Small intestine (tissue), 7 donors: ENCODE measurements around the gene ANKRD13A. TPM values are rescaled to one million over a fixed set of nuclear protein-coding genes. Genes with fewer than 3 reads are reported as not detected.

ENCODE experiments used
- DNase-seq, 2 donors: peaks; one replicate each; pipeline versions ENCODE4 v3.0.0 to v3.0.0-alpha.2; 2013
- FAIRE-seq: peaks from 2 replicates; lab custom pipeline; 2012; peaks lifted over from hg19 to GRCh38; lab: Jason Lieb, UNC
- H3K27ac ChIP-seq, 3 donors: one replicate each; pipeline ENCODE4 v1.5.1; 2013; ENCODE audit warnings: low read length in 2 of 3, mild to moderate bottlenecking in 2 of 3, control low read depth in 1 of 3, inconsistent platforms in 1 of 3, low read depth in 1 of 3, moderate library complexity in 1 of 3
- H3K27me3 ChIP-seq, 3 donors: one replicate each; pipeline ENCODE4 v1.6.1; 2013; ENCODE audit warnings: low read length in 3 of 3, inconsistent platforms in 1 of 3; ENCODE audit not compliant: control insufficient read depth in 3 of 3, insufficient read depth in 3 of 3
- H3K36me3 ChIP-seq, 3 donors: one replicate each; pipeline ENCODE4 v1.6.1; 2013; ENCODE audit warnings: low read length in 3 of 3, inconsistent platforms in 1 of 3, low read depth in 1 of 3, mild to moderate bottlenecking in 1 of 3, moderate library complexity in 1 of 3; ENCODE audit not compliant: control insufficient read depth in 3 of 3, insufficient read depth in 2 of 3
- H3K4me1 ChIP-seq, 3 donors: one replicate each; pipeline ENCODE4 v1.6.1; 2013; ENCODE audit warnings: low read length in 2 of 3, inconsistent platforms in 1 of 3, low read depth in 1 of 3, mild to moderate bottlenecking in 1 of 3, moderate library complexity in 1 of 3; ENCODE audit not compliant: control insufficient read depth in 3 of 3, insufficient read depth in 2 of 3
- H3K4me3 ChIP-seq, 3 donors: one replicate each; pipeline ENCODE4 v1.5.1; 2013; ENCODE audit warnings: low read length in 3 of 3, control low read depth in 1 of 3, inconsistent platforms in 1 of 3, low read depth in 1 of 3, mild to moderate bottlenecking in 1 of 3, moderate library complexity in 1 of 3
- H3K9me3 ChIP-seq, 2 donors: one replicate each; pipeline ENCODE4 v1.6.1; 2013; ENCODE audit warnings: low read depth in 1 of 2, low read length in 1 of 2; ENCODE audit not compliant: control insufficient read depth in 2 of 2, insufficient read depth in 1 of 2
- WGBS, 3 donors: extraction: QIAGEN DNeasy Blood & Tissue Kit; methylation state at CpG; one replicate each; pipeline ENCODE4 v1.1.7; 2013; 5-methylcytosine and 5-hydroxymethylcytosine counted together
- polyA plus RNA-seq, 4 donors: library from polyadenylated mRNA; stranded (reverse) in 3 of 4; unstranded in 1 of 4; fragments of 200-250 nt in 3 of 4; fragments of 120-200 nt in 1 of 4; gene quantifications; one replicate each; pipeline versions ENCODE4 v1.2.1 to v1.2.3, GENCODE V29; 2013
- donor health status: healthy with polysubstance abuse.
- donor health status: control.
- donor health status: control.
- donor health status: Bipolar disorder and iron deficiency.
- donor health status: healthy.

The ANKRD13A gene
- polyA plus RNA-seq, 4 donors = 15.5 to 27.5 (median 21.2) TPM

DNA sequence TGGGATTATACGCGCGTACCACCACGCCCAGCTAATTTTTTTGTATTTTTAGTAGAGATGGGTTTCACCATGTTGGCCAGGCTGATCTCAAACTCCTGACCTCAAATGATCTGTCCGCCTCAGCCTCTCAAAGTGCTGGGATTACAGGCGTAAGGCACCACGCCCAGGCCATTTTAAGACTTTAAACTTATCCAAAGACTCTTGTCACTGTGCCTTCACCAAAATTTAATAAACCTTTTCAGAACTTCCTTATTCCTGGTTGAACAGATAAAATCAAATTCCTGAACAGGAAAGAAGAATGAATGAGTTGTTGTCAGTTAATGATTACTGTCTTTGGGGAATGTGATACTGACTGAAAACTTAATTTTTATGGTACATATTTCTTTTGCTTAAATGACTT, 40.9 kb upstream of the ANKRD13A start:
- Histone ChIP-seq H3K4me3 (no peak overlapping the region), H3K27me3 (no peaks in the 10 kb centered on the region), H3K9me3 (no peaks in the 10 kb centered on the region), H3K27ac (no peak overlapping the region), H3K36me3 (peaks cover 8 to 42% (median 8%) of the 10 kb centered on the region in 3 donors), H3K4me1 (peaks cover 0 to 3% (median 0%) of the 10 kb centered on the region in 3 donors)
- FAIRE-seq (no peak), DNase-seq (no peak)
- WGBS, 3 donors = 85 to 94% (median 89%) methylated on average over 7 of the region's 7 CpGs

GRCh38 chr12:109959411-109960093, 39.7 kb upstream of the ANKRD13A start:
- Histone ChIP-seq H3K36me3 (peaks cover 5 to 39% (median 8%) of the 10 kb centered on the region in 3 donors), H3K27me3 (no peaks in the 10 kb centered on the region), H3K27ac (no peak overlapping the region), H3K4me1 (no peaks in the 10 kb centered on the region), H3K4me3 (no peak overlapping the region), H3K9me3 (no peaks in the 10 kb centered on the region)
- DNase-seq (peak in 1 of 2 donors; percentile 30), FAIRE-seq (no peak)
- WGBS, 3 donors = 87 to 90% (median 89%) methylated on average over 8 of the region's 8 CpGs

- H3K4me1 ChIP-seq = peaks cover 0 to 4% (median under 1%) of the 10 kb centered on the region in 3 donors
- H3K27ac ChIP-seq = peak overlapping the region in 1 of 3 donors; percentile 13
- no peaks in the 10 kb centered on the region for H3K27me3 ChIP-seq
- no peak overlapping the region for H3K4me3 ChIP-seq
- no peaks in the 10 kb centered on the region for H3K9me3 ChIP-seq
- FAIRE-seq = no peak
- 75 to 79% (median 77%) methylated on average over 14 of the region's 14 CpGs for WGBS, 3 donors
- H3K36me3 ChIP-seq = peaks cover 3 to 37% (median 9%) of the 10 kb centered on the region in 3 donors
- DNase-seq = no peak
Measured at GRCh38 chr12:109961201-109961600, 38.0 kb upstream of the ANKRD13A start.

GRCh38 chr12:109961612-109962011, 37.6 kb upstream of the ANKRD13A start:
- Histone ChIP-seq H3K4me3 (no peak overlapping the region), H3K4me1 (peaks cover 0 to 5% (median 4%) of the 10 kb centered on the region in 3 donors), H3K27ac (peak overlapping the region in 1 of 3 donors; percentile 13), H3K9me3 (no peaks in the 10 kb centered on the region), H3K27me3 (no peaks in the 10 kb centered on the region), H3K36me3 (peaks cover 2 to 39% (median 8%) of the 10 kb centered on the region in 3 donors)
- WGBS, 3 donors = 26 to 59% (median 30%) methylated on average over 6 of the region's 6 CpGs
- peak in 1 of 2 donors; percentile 74 for DNase-seq
- FAIRE-seq = no peak

GRCh38 chr12:109962398-109962797, 36.8 kb upstream of the ANKRD13A start:
- Histone ChIP-seq H3K4me1 (peaks cover 0 to 9% (median 4%) of the 10 kb centered on the region in 3 donors), H3K9me3 (no peaks in the 10 kb centered on the region), H3K4me3 (no peak overlapping the region), H3K27ac (no peak overlapping the region), H3K36me3 (peaks cover 2 to 36% (median 8%) of the 10 kb centered on the region in 3 donors), H3K27me3 (no peaks in the 10 kb centered on the region)
- FAIRE-seq (no peak), DNase-seq (no peak)
- 63 to 69% (median 66%) methylated on average over 3 of the region's 3 CpGs for WGBS, 3 donors

- DNase-seq (no peak), FAIRE-seq (no peak)
- 81 to 100% (median 89%) methylated on average over 1 of the region's 1 CpG for WGBS, 3 donors
- Histone ChIP-seq H3K36me3 (peaks cover 0 to 30% (median 8%) of the 10 kb centered on the region in 3 donors), H3K4me1 (peaks cover 0 to 9% (median 4%) of the 10 kb centered on the region in 3 donors), H3K27me3 (no peaks in the 10 kb centered on the region), H3K9me3 (no peaks in the 10 kb centered on the region), H3K27ac (no peak overlapping the region), H3K4me3 (no peak overlapping the region)
Measured at GRCh38 chr12:109963330-109963729, 35.9 kb upstream of the ANKRD13A start.

- no peak for FAIRE-seq
- Histone ChIP-seq H3K9me3 (no peaks in the 10 kb centered on the region), H3K27ac (peak overlapping the region in 1 of 3 donors; percentile 32), H3K36me3 (peaks cover 0 to 34% (median 8%) of the 10 kb centered on the region in 3 donors), H3K4me3 (no peak overlapping the region), H3K4me1 (peaks cover 0 to 9% (median 4%) of the 10 kb centered on the region in 3 donors), H3K27me3 (no peaks in the 10 kb centered on the region)
- DNase-seq = peak in 1 of 2 donors; percentile 57
- 30 to 61% (median 47%) methylated on average over 4 of the region's 4 CpGs for WGBS, 3 donors
Measured at GRCh38 chr12:109963743-109964429, 35.3 kb upstream of the ANKRD13A start.

GRCh38 chr12:109966546-109966945, 32.7 kb upstream of the ANKRD13A start:
- no peak overlapping the region for H3K4me3 ChIP-seq
- peaks cover 0 to 9% (median 4%) of the 10 kb centered on the region in 3 donors for H3K4me1 ChIP-seq
- DNase-seq (no peak), FAIRE-seq (no peak)
- H3K9me3 ChIP-seq = no peaks in the 10 kb centered on the region
- H3K27me3 ChIP-seq = no peaks in the 10 kb centered on the region
- H3K36me3 ChIP-seq = peaks cover 3 to 48% (median 4%) of the 10 kb centered on the region in 3 donors
- peak overlapping the region in 1 of 3 donors; percentile 87 for H3K27ac ChIP-seq
- 83 to 84% (median 84%) methylated on average over 4 of the region's 4 CpGs for WGBS, 3 donors
